ENCODE results near the gene ZNF629.

DNA sequence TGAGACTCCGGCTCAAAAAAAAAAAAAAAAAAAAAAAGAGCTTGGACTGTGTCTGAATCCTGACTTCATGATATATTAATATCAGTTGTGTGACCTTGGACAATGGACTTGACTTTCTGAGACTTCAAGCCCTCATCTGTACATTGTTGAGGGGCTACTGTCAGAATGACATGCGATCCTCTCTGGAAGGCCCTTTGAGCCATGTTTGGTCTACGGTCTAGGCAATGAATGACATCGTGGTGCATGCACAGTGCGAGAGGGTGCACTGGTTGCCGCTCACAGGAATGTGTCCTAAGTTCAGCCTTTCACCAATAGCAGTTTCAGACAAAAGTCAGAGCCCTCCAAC, 43.0 kb upstream of the ZNF629 start:
- no peak for TF ChIP-seq POLR2AphosphoS5 (IDR thresholded peaks at IDR 0.05)
- TF ChIP-seq, protein P1, sequence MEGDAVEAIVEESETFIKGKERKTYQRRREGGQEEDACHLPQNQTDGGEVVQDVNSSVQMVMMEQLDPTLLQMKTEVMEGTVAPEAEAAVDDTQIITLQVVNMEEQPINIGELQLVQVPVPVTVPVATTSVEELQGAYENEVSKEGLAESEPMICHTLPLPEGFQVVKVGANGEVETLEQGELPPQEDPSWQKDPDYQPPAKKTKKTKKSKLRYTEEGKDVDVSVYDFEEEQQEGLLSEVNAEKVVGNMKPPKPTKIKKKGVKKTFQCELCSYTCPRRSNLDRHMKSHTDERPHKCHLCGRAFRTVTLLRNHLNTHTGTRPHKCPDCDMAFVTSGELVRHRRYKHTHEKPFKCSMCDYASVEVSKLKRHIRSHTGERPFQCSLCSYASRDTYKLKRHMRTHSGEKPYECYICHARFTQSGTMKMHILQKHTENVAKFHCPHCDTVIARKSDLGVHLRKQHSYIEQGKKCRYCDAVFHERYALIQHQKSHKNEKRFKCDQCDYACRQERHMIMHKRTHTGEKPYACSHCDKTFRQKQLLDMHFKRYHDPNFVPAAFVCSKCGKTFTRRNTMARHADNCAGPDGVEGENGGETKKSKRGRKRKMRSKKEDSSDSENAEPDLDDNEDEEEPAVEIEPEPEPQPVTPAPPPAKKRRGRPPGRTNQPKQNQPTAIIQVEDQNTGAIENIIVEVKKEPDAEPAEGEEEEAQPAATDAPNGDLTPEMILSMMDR (IDR thresholded peaks at IDR 0.05): no peak
